ENCODE measurements around the gene TEKTIP1. TPM values are rescaled to one million over a fixed set of nuclear protein-coding genes. Genes with fewer than 3 reads are reported as not detected.

The TEKTIP1 gene
- total and polyA plus RNA-seq, 9 of the 15 experiments (the other 6 are each of a cell fraction or from before 2014, with no cell fraction given): 0.66 TPM; not detected in 8

- peak; percentile 97 for TF ChIP-seq SAP30 (IDR thresholded peaks at IDR 0.05; ENCODE audit: borderline replicate concordance, insufficient read depth, low read depth, low read length, poor library complexity, severe bottlenecking)
- peak; percentile 98 for TF ChIP-seq TCF7L2 (IDR thresholded peaks at IDR 0.05; ENCODE audit: low read depth, low read length)
- TF ChIP-seq ZNF444 (CRISPR knock-in tag; IDR thresholded peaks at IDR 0.05): no peak
- no peak for TF ChIP-seq HMG20B (CRISPR knock-in tag; IDR thresholded peaks at IDR 0.05)
- no peak for TF ChIP-seq POU5F1 (IDR thresholded peaks at IDR 0.05; ENCODE audit: borderline replicate concordance, low read depth, low read length, partially characterized antibody)
- peak; percentile 96 for TF ChIP-seq TBP (optimal IDR thresholded peaks at IDR 0.05; ENCODE audit: low read depth, low read length)
- no peak; the same call in 1 of the 2 replicates for TF ChIP-seq ZNF395 (CRISPR knock-in tag; IDR thresholded peaks at IDR 0.05)
- TF ChIP-seq ZNF445 (CRISPR knock-in tag; IDR thresholded peaks at IDR 0.05; ENCODE audit: low read depth): no peak
- no peak for TF ChIP-seq ZNF644 (tag; IDR thresholded peaks at IDR 0.05; ENCODE audit: low read depth)
- TF ChIP-seq SOX6 (IDR thresholded peaks at IDR 0.05): 0 out of 2 replicates have a peak, but pooled peaks have one; percentile 5
- TF ChIP-seq BHLHE40 (IDR thresholded peaks at IDR 0.05; ENCODE audit: low read length): peak; percentile 97
- no peak for TF ChIP-seq MTF1 (CRISPR knock-in tag; IDR thresholded peaks at IDR 0.05; ENCODE audit: borderline replicate concordance)
- no peak for TF ChIP-seq KLF10 (CRISPR knock-in tag; IDR thresholded peaks at IDR 0.05)
- no peak for TF ChIP-seq CREB3 (tag; conservative IDR thresholded peaks at IDR 0.05; ENCODE audit: low read depth)
- peak in 1 of 2 experiments; percentile 77; a peak in 2 of 4 replicates for TF ChIP-seq TRIM24 (IDR thresholded peaks at IDR 0.05)
- peak; percentile 98 for TF ChIP-seq TAF1 (IDR thresholded peaks at IDR 0.05; ENCODE audit: control insufficient read depth, extremely low read depth, insufficient read depth, low read length, severe bottlenecking)
- no peak for TF ChIP-seq MECOM (CRISPR knock-in tag; IDR thresholded peaks at IDR 0.05)
- peak; percentile 96 to 97 for TF ChIP-seq NRF1 (conservative IDR thresholded peaks at IDR 0.05 in 1 of 2, IDR thresholded peaks at IDR 0.05 in 1 of 2)
- no peak for TF ChIP-seq RCOR1 (IDR thresholded peaks at IDR 0.05; ENCODE audit: borderline replicate concordance in 1 of 2, low read depth in 2 of 2, low read length in 2 of 2)
- TF ChIP-seq ZNF609 (CRISPR knock-in tag; IDR thresholded peaks at IDR 0.05; ENCODE audit: borderline replicate concordance): no peak; the same call in 1 of the 2 replicates
- TF ChIP-seq SRSF3 (IDR thresholded peaks at IDR 0.05; ENCODE audit: insufficient read depth, low read length): no peak
Observed at GRCh38 chr19:3500429-3501101, 38.4 kb upstream of the TEKTIP1 start, which contains the start of gene DOHH (continued).

All from K562 (cell line).